SJSA1 (cell line): ENCODE data around the gene CCHCR1. TPM values are rescaled to one million over a fixed set of nuclear protein-coding genes. Genes with fewer than 3 reads are reported as not detected.
A peak's percentile ranks its signal among the peaks of the same experiment; 100 is the strongest.

Experiments used
- DNase-seq, 2 experiments: peaks; one replicate each; pipeline ENCODE4 v3.0.0-alpha.2; 2015 to 2020; ENCODE audit warnings: low spot score in 2 of 2, low read depth in 1 of 2
- H3K27ac ChIP-seq: fragments of 250-450 bp; sonication (Bioruptor Pico); 2 replicates; pipeline ENCODE4 v1.5.1; 2020; ENCODE audit warnings: mild to moderate bottlenecking, moderate library complexity
- H3K27me3 ChIP-seq: fragments of 250-450 bp; sonication (Bioruptor Pico); replicated peaks from 2 replicates; pipeline ENCODE4 v1.5.1; 2020; ENCODE audit warnings: mild to moderate bottlenecking, moderate library complexity
- H3K36me3 ChIP-seq: fragments of 250-450 bp; sonication (Bioruptor Pico); 2 replicates; pipeline ENCODE4 v1.5.1; 2020; ENCODE audit warnings: mild to moderate bottlenecking
- H3K4me1 ChIP-seq: fragments of 250-450 bp; sonication (Bioruptor Pico); replicated peaks from 2 replicates; pipeline ENCODE4 v1.6.1; 2021; ENCODE audit warnings: mild to moderate bottlenecking
- H3K4me3 ChIP-seq: fragments of 250-450 bp; sonication (Bioruptor Pico); 2 replicates; pipeline ENCODE4 v1.5.1; 2020; ENCODE audit warnings: mild to moderate bottlenecking
- H3K9me3 ChIP-seq: fragments of 250-450 bp; sonication (Bioruptor Pico); replicated peaks from 2 replicates; pipeline ENCODE4 v1.5.1; 2020; ENCODE audit warnings: mild to moderate bottlenecking
- total RNA-seq: library from RNA; depleted of rRNA; stranded (reverse); fragments of >200 nt; shearing (Covaris generic); gene quantifications from 2 replicates; pipeline ENCODE4 v1.2.3, GENCODE V29; 2014

CCHCR1 gene
- total RNA-seq, 1 experiment from 2014 or later: 39.2 TPM

GRCh38 chr6:31163922-31164321 is 6.3 kb upstream of the CCHCR1 start:
- Histone ChIP-seq H3K27me3 (no peaks in the 10 kb centered on the region), H3K36me3 (peaks cover 60% of the 10 kb centered on the region), H3K4me3 (no peak overlapping the region), H3K27ac (no peak overlapping the region), H3K4me1 (peaks cover 11% of the 10 kb centered on the region), H3K9me3 (no peaks in the 10 kb centered on the region)
- no peak for DNase-seq

GRCh38 chr6:31162463-31163165 is 5.0 kb upstream of the CCHCR1 start:
- Histone ChIP-seq H3K27ac (no peak overlapping the region), H3K36me3 (peaks cover 60% of the 10 kb centered on the region), H3K9me3 (no peaks in the 10 kb centered on the region), H3K4me1 (peaks cover 11% of the 10 kb centered on the region), H3K27me3 (no peaks in the 10 kb centered on the region), H3K4me3 (no peak overlapping the region)
- no peak for DNase-seq

- Histone ChIP-seq H3K27ac (no peak overlapping the region), H3K36me3 (peaks cover 57% of the 10 kb centered on the region), H3K4me1 (peaks cover 17% of the 10 kb centered on the region), H3K27me3 (no peaks in the 10 kb centered on the region), H3K4me3 (no peak overlapping the region), H3K9me3 (no peaks in the 10 kb centered on the region)
- no peak for DNase-seq
Measured at GRCh38 chr6:31161216-31162126, 3.9 kb upstream of the CCHCR1 start.

DNA sequence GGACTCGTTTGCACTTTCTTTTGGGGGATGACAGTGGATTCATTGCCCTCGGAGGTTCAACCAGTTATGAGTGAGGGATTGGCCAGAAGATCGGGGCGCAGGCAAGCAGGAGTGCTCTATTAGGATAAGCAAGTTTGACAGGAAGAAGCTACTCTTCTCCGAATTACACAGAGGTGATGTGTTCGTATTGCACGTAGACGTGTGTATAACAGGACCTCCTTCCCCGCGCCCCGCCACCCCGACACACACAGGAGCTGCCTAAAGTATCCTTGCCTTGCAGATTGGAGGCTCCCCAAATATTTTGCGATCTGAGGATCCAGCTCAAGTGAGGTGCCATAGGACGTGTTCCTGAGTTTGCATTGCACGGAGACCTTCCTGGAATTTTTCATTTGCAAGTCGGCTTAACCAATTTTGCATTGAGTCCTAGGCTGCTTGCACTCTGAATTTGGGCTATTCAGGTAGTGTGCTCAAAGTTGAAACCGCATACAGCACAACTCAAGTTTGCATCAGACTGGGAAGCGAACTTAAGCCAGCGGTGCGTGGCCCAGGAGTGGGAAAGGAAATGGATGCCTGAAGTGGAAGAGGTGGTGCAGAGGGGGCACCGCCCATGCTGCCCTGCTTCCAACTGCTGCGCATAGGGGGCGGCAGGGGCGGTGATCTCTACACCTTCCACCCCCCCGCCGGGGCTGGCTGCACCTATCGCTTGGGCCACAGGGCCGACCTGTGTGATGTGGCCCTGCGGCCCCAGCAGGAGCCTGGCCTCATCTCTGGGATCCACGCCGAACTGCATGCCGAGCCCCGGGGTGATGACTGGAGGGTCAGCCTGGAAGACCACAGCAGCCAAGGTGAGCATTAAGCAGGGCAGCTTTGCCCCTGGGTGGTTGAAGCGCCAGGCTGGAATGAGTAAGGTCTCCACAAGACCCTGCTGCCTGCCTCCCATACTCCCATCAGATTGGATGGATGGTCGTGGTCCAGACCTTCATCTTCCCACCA is 1.6 kb upstream of the CCHCR1 start:
- H3K27me3 ChIP-seq: no peaks in the 10 kb centered on the region
- peaks cover 67% of the 10 kb centered on the region for H3K36me3 ChIP-seq
- no peak for DNase-seq
- H3K9me3 ChIP-seq: no peaks in the 10 kb centered on the region
- peak overlapping the region; percentile 62 for H3K4me3 ChIP-seq
- H3K4me1 ChIP-seq: peaks cover 17% of the 10 kb centered on the region
- H3K27ac ChIP-seq: peak overlapping the region; percentile 23; the same call in 1 of the 2 replicates

GRCh38 chr6:31158140-31158862 is 699 bp upstream of the CCHCR1 start, which contains the start of gene TCF19:
Gene TCF19 (plus strand): TSS chr6:31158589. CDS start chr6:31159470, 881 bp downstream.
- peaks cover 60% of the 10 kb centered on the region for H3K36me3 ChIP-seq
- H3K9me3 ChIP-seq: no peaks in the 10 kb centered on the region
- peak; percentile 99 for DNase-seq
- no peaks in the 10 kb centered on the region for H3K27me3 ChIP-seq
- peaks cover 17% of the 10 kb centered on the region for H3K4me1 ChIP-seq
- H3K4me3 ChIP-seq: peak within 1 kb of the TSS; percentile 62
- H3K27ac ChIP-seq: peak within 1 kb of the TSS; percentile 59

GRCh38 chr6:31156641-31157040 is 961 bp downstream of the CCHCR1 start:
- H3K4me1 ChIP-seq: peaks cover 17% of the 10 kb centered on the region
- no peak for DNase-seq

DNA sequence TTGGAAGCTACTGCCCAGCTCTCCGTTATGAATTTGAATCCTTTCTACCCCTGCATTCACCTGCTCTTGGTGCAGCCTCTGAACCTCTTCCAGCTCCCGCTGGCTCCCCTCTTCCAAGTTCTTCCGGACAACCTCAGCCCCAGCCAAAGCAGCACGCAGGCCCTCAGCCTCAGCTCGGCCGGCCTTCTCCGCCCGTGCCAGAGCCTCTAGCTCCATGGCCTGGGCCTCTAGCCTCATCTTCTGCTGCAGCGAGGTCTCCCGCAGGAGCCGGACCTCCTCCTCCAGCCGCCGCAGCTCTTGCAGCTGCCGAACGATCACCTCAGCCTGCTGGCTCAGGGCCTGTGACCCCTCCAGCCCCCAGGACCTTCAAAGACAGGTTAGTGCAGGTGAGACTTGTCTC is 3.2 kb downstream of the CCHCR1 start:
- H3K27me3 ChIP-seq: no peaks in the 10 kb centered on the region
- no peak for DNase-seq
- peaks cover 10% of the 10 kb centered on the region for H3K4me1 ChIP-seq
- H3K27ac ChIP-seq: no peak overlapping the region
- H3K36me3 ChIP-seq: peaks cover 40% of the 10 kb centered on the region
- no peak overlapping the region for H3K4me3 ChIP-seq
- H3K9me3 ChIP-seq: no peaks in the 10 kb centered on the region

More at GRCh38 chr6:31156641-31157040, 961 bp downstream of the CCHCR1 start:
- H3K36me3 ChIP-seq: peaks cover 45% of the 10 kb centered on the region
- no peaks in the 10 kb centered on the region for H3K9me3 ChIP-seq
- no peak overlapping the region for H3K4me3 ChIP-seq
- no peak overlapping the region for H3K27ac ChIP-seq
- no peaks in the 10 kb centered on the region for H3K27me3 ChIP-seq

GRCh38 chr6:31152781-31153180 is 4.8 kb downstream of the CCHCR1 start:
- no peaks in the 10 kb centered on the region for H3K27me3 ChIP-seq
- H3K9me3 ChIP-seq: no peaks in the 10 kb centered on the region
- H3K36me3 ChIP-seq: peaks cover 38% of the 10 kb centered on the region
- no peak overlapping the region for H3K4me3 ChIP-seq
- DNase-seq: no peak
- H3K4me1 ChIP-seq: peaks cover 6% of the 10 kb centered on the region
- H3K27ac ChIP-seq: no peak overlapping the region

DNA sequence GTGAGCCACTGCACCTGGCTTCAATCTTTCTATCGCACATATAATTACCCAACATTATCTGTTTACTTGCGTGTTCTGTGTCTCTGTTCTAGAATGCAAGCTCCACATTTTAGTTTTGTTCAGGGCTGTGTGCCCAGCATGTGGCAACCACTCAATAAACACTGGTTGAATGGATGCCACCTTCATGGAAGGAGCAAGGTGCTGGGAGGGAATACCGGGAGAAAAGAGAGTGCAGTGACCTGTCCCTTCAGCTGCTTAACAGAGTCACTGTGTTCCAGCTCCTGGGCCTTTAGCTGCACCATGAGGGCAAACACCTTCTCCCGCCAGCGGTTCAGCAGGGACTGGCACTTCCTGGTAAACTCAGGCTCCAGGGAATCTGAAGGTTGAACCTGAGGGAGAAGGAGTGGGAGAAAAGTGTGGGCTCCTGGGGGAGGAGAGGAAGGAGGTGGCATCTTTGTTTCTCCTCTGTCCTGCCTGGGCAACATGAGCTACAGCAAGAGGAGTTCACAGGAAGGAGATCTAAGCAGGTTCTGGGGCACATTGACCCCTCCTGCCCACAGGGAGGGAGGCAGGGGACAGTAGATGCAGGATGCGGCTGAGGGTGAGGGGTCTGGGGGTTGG is 7.7 kb downstream of the CCHCR1 start:
- Histone ChIP-seq H3K36me3 (peaks cover 39% of the 10 kb centered on the region), H3K4me3 (no peak overlapping the region)

DNA sequence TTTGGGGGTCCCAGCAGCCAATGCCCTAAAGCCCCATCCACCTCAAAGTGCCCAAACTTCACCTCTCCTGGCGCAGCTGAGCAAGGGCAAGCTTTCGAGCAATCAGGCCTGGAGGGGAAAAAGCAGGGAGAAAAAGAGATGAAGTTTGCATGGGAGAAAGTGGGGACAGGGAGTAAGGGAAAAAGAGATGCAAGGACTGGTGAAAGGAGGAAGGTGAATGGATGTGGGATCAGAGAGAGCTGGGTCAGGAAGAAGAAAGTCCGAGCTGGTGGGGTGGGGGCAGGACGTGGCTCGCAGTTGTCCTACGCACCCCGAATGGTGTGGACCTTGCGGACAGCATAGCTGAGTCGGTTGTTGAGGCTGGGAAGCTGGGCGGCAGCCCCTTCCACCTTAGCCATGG is 12.2 kb downstream of the CCHCR1 start:
- H3K4me1 ChIP-seq: 0 out of 2 replicates have a peak, but pooled peaks cover 4% of the 10 kb centered on the region
- H3K4me3 ChIP-seq: no peak overlapping the region
- peaks cover 47% of the 10 kb centered on the region for H3K36me3 ChIP-seq
- no peak overlapping the region for H3K27ac ChIP-seq
- H3K27me3 ChIP-seq: no peaks in the 10 kb centered on the region
- no peak for DNase-seq
- H3K9me3 ChIP-seq: no peaks in the 10 kb centered on the region

More for the DNA sequence above, 7.7 kb downstream of the CCHCR1 start:
- no peak overlapping the region for H3K27ac ChIP-seq
- DNase-seq: no peak
- no peaks in the 10 kb centered on the region for H3K9me3 ChIP-seq
- H3K27me3 ChIP-seq: no peaks in the 10 kb centered on the region
- no peaks in the 10 kb centered on the region for H3K4me1 ChIP-seq

GRCh38 chr6:31144970-31145340 is 12.6 kb downstream of the CCHCR1 start:
- no peak for DNase-seq
- H3K4me3 ChIP-seq: no peak overlapping the region
- H3K27me3 ChIP-seq: no peaks in the 10 kb centered on the region
- peaks cover 42% of the 10 kb centered on the region for H3K36me3 ChIP-seq
- H3K9me3 ChIP-seq: no peaks in the 10 kb centered on the region
- no peak overlapping the region for H3K27ac ChIP-seq
- 0 out of 2 replicates have a peak, but pooled peaks cover 4% of the 10 kb centered on the region for H3K4me1 ChIP-seq

GRCh38 chr6:31144296-31144969 is 13.2 kb downstream of the CCHCR1 start:
- H3K9me3 ChIP-seq: no peaks in the 10 kb centered on the region
- H3K36me3 ChIP-seq: peaks cover 37% of the 10 kb centered on the region
- no peaks in the 10 kb centered on the region for H3K27me3 ChIP-seq

More at GRCh38 chr6:31144296-31144969, 13.2 kb downstream of the CCHCR1 start:
- Histone ChIP-seq H3K4me1 (peaks cover 9% of the 10 kb centered on the region), H3K27ac (no peak overlapping the region), H3K4me3 (no peak overlapping the region)
- no peak for DNase-seq
